Measurements from ENCODE around the gene PSMB11. TPM values are rescaled to one million over a fixed set of nuclear protein-coding genes. Genes with fewer than 3 reads are reported as not detected.

PSMB11 gene
- total RNA-seq, 1 experiment from 2014 or later = not detected

DNA sequence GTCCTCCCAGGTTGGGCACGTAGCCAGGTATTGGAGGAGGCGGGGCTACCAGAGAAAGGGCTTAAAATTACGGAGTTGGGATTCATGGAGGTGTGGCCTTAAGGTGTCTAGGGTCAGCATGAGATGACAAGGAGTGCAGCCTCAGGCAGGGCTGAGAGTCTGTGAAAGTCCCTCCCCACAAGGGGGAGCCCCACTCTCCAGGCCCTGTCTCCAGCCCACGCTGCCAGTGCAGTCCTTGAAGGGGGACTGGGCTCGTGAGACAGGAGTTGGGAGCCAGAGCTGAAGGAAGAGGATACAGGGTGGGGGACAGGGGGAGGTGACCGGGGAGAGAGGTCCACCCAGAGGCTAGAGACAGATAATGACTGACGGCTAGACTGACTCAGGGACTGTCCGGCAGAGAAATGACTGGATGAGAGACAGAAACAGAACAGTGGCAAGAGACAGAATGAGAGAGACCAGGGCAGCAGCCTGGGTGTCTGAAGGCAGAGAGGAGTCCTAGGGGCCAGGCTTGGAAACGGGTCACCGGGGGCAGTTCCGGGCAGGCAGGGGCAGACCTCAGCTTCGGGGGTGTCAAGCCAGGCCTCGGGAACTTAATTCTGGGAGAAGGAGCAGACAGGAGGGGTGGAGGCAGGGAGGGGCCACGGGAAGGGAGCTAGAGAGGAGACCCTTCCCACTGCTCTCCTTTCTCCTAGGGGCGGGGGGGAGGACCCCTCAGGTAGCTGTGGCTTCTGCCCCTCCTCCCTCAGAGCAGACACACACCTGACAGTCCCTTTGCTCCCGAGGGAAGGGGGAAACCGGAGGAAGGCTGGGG is 14.3 kb downstream of the PSMB11 start:
- H3K27ac Mint-ChIP-seq (ENCODE audit: unreplicated experiment) = peak overlapping the region; percentile 75

GRCh38 chr14:23056956-23057756 is 15.1 kb downstream of the PSMB11 start, which contains the start of gene CDH24:
CDH24 (minus strand) TSS chr14:23057520; CDS start chr14:23055733, 1,787 bp downstream.
- Mint-ChIP-seq H3K36me3 (ENCODE audit: insufficient read depth, unreplicated experiment) (peaks cover 53% of the 10 kb centered on the region), H3K9me3 (ENCODE audit: unreplicated experiment) (no peaks in the 10 kb centered on the region), H3K27me3 (ENCODE audit: insufficient read depth, unreplicated experiment) (no peaks in the 10 kb centered on the region), H3K27ac (ENCODE audit: unreplicated experiment) (peak within 1 kb of the TSS; percentile 75), H3K4me3 (ENCODE audit: unreplicated experiment) (peak within 1 kb of the TSS; percentile 85), H3K4me1 (ENCODE audit: low read depth, unreplicated experiment) (peaks cover 15% of the 10 kb centered on the region)
- peaks cover 3% of the 10 kb centered on the region; the same call in 1 of the 2 replicates for H3K36me3 ChIP-seq (ENCODE audit: control insufficient read depth, insufficient read depth, low read length)
- ChIA-PET POLR2A (interaction anchor here (0.6 to 1.7 kb wide), 9 partner anchors 37 to 79 kb away, joined by 3 to 7 read pairs (median 5); partner anchors contain the start of genes ACIN1, AJUBA and C14orf119), CTCF (interaction anchor here (0.6 to 4.2 kb wide), 24 partner anchors 11 to 100 kb away, joined by 3 to 102 read pairs (median 7); partner anchors contain the start of genes ACIN1, AJUBA, C14orf119 and HAUS4)
- H3K4me3 ChIP-seq (ENCODE audit: low read depth, low read length) = peak within 1 kb of the TSS; percentile 56
- no peaks in the 10 kb centered on the region for H3K9me3 ChIP-seq
- intact Hi-C loops (cut with micrococcal nuclease; ENCODE audit: unreplicated experiment) = loop anchor here (1.0 to 5.0 kb wide), 4 partner anchors 50 to 500 kb away; partner anchors contain the start of gene PRMT5
- H3K4me1 ChIP-seq = peaks cover 9% of the 10 kb centered on the region
- TF ChIP-seq, protein P1, sequence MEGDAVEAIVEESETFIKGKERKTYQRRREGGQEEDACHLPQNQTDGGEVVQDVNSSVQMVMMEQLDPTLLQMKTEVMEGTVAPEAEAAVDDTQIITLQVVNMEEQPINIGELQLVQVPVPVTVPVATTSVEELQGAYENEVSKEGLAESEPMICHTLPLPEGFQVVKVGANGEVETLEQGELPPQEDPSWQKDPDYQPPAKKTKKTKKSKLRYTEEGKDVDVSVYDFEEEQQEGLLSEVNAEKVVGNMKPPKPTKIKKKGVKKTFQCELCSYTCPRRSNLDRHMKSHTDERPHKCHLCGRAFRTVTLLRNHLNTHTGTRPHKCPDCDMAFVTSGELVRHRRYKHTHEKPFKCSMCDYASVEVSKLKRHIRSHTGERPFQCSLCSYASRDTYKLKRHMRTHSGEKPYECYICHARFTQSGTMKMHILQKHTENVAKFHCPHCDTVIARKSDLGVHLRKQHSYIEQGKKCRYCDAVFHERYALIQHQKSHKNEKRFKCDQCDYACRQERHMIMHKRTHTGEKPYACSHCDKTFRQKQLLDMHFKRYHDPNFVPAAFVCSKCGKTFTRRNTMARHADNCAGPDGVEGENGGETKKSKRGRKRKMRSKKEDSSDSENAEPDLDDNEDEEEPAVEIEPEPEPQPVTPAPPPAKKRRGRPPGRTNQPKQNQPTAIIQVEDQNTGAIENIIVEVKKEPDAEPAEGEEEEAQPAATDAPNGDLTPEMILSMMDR (IDR thresholded peaks at IDR 0.05; ENCODE audit: insufficient read depth in 1 of 2, low read depth in 1 of 2, low read length in 1 of 2, severe bottlenecking in 1 of 2, unreplicated experiment in 1 of 2) = no peak
- no TSS peak for BruUV-seq (replicated peaks)
- H3K27me3 ChIP-seq (replicated peaks; ENCODE audit: control insufficient read depth, insufficient read depth, low read length) = no peaks in the 10 kb centered on the region
- peak; percentile 82 to 86 for DNase-seq

More for the DNA sequence above, 14.3 kb downstream of the PSMB11 start:
- Mint-ChIP-seq H3K4me3 (ENCODE audit: unreplicated experiment) (peak overlapping the region; percentile 85), H3K9me3 (ENCODE audit: unreplicated experiment) (no peaks in the 10 kb centered on the region), H3K4me1 (ENCODE audit: low read depth, unreplicated experiment) (peaks cover 15% of the 10 kb centered on the region), H3K27me3 (ENCODE audit: insufficient read depth, unreplicated experiment) (no peaks in the 10 kb centered on the region), H3K36me3 (ENCODE audit: insufficient read depth, unreplicated experiment) (peaks cover 45% of the 10 kb centered on the region)
- ChIA-PET POLR2A (interaction anchor here (1.0 to 1.7 kb wide), 2 partner anchors 9 to 38 kb away, joined by 3 to 4 read pairs; partner anchors contain the start of genes ACIN1 and C14orf119), CTCF (interaction anchor here (0.6 to 3.8 kb wide), 9 partner anchors 13 to 83 kb away, joined by 3 to 27 read pairs (median 8); partner anchors contain the start of gene AJUBA)
- peak overlapping the region; percentile 56 for H3K4me3 ChIP-seq (ENCODE audit: low read depth, low read length)
- H3K36me3 ChIP-seq (ENCODE audit: control insufficient read depth, insufficient read depth, low read length) = 0 out of 2 replicates have a peak, but pooled peaks cover 3% of the 10 kb centered on the region
- TF ChIP-seq, protein P1 (IDR thresholded peaks at IDR 0.05; ENCODE audit: insufficient read depth in 1 of 2, low read depth in 1 of 2, low read length in 1 of 2, severe bottlenecking in 1 of 2, unreplicated experiment in 1 of 2) = peak; percentile 62 to 89
- no peaks in the 10 kb centered on the region for H3K9me3 ChIP-seq
- peak; percentile 85 to 87 for DNase-seq
- TSS peak; percentile 20 for BruUV-seq (replicated peaks)
- intact Hi-C loops (cut with micrococcal nuclease; ENCODE audit: unreplicated experiment) = loop anchor here (1.0 to 5.0 kb wide), 4 partner anchors 49 to 499 kb away; partner anchors contain the start of gene PRMT5
- peaks cover 7% of the 10 kb centered on the region for H3K4me1 ChIP-seq
- no peaks in the 10 kb centered on the region for H3K27me3 ChIP-seq (replicated peaks; ENCODE audit: control insufficient read depth, insufficient read depth, low read length)

Measured in Caco-2 (cell line).